Pons (tissue), 1 donor: ENCODE results near the gene HOXD1.

Experiments
- DNase-seq: peaks from one replicate; pipeline ENCODE4 v3.0.0-alpha.2; 2016; ENCODE audit warnings: low spot score

The HOXD1 gene

DNA sequence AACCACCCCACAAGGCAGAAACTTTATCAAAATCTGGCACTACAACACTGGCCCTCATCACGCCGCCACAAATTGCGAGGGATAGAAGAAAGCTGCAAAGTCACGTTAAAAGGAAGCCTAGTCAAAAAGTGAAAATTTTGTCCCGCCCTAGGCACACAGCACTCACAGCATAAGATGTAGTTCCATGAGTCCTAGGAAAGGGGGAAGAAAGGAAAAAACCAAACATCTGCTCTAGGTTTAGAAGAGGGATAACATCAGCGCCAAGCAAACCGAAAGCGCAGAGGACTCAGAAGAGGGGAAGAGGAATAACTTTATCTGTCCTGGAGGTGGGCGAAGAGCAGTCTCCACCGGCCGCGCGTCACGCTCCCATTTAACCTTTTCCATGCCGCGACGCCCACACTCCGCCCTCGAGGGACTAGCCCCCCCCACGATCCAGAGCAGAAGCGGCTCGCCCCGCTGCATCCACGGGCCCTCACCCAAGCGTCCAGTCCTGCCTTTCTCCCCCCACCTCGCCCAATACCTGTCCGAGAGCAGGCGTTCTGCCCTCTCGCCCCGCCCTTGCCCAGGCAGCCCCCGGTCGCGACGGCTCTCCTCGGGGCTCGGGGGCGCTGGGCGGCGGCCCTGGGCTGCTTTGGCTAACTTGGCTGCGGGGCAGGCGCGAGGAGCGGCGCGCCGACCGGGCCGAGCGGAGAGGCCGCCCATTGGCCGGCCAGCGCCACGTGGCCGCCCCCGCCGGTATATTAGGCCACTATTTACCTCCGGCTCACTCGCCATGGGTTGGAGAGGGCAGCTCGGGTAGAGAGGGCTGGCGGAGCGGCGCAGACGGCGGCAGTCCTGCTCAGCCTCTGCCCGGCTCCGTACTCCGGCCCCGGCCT lies at the start of gene HOXD1:
TSS of gene HOXD1 (plus strand) at position 770 of the 875 bp plus-strand sequence. CDS start 134 bp downstream, outside the sequence.
- DNase-seq, result peak; percentile 82

- no peak for DNase-seq
Observed at GRCh38 chr2:176138923-176139660, 49.4 kb upstream of the HOXD1 start.

DNA sequence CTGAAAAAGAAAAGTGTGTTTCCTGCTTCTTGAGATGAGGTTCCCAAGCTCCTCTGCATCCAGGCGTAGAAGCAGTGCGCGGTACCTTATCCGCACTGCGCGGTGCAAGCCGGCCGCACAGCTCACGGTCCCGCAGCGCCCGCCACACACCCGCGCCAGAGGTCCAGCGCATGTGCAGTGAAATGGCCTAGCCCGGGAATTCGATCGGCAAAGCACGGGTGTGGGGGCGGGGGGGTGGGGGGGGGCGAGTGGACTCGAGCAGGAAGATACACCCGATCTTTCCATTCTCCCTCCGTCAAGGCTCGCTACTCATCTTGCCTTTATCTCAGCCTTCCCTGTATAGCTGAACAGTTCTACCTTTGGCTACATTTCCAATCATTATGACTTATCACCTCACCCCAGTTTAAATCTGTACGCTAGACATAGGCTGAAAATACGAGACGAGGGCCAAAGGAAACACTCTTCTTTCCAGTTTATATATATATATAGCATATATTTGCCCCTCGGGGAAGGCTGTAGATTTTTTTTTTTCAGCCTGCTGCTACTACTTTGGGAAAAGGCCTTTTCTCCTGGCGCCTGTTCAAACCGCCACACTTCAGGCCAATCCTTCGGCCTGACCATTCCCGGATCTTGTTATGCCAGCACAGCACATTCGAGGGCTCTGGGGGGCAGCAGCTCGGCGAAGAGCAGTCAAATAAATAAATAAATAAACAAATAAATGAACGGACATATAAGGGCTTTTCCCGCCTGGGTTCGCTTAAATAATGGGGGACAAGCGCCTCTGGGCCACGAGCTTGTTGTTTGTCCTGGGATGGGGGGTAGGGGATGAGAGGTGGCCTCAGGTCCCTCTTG lies 48.6 kb upstream of the HOXD1 start:
- DNase-seq, result no peak

GRCh38 chr2:176140513-176141317 lies 47.8 kb upstream of the HOXD1 start:
- DNase-seq, result peak; percentile 73

DNA sequence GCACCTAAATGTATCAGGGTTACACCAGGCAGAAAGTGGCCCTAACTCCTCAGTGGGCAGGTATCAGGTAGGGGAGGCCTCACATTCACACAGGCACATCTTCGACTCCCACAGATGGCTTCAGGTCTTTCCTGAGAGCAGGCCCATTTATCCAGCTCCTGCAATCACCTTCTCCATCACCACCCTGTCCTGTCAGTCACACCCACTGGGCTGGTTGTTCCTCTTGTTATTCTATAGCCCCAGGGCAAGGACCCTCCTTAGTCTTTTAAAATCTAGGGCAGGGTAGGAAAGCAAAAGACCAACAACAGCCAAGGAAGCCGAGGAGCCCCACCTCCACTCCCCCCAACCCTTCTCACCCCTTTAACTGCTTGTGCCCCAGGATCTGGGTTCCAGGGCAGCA lies 46.2 kb upstream of the HOXD1 start:
- DNase-seq, result no peak

DNA sequence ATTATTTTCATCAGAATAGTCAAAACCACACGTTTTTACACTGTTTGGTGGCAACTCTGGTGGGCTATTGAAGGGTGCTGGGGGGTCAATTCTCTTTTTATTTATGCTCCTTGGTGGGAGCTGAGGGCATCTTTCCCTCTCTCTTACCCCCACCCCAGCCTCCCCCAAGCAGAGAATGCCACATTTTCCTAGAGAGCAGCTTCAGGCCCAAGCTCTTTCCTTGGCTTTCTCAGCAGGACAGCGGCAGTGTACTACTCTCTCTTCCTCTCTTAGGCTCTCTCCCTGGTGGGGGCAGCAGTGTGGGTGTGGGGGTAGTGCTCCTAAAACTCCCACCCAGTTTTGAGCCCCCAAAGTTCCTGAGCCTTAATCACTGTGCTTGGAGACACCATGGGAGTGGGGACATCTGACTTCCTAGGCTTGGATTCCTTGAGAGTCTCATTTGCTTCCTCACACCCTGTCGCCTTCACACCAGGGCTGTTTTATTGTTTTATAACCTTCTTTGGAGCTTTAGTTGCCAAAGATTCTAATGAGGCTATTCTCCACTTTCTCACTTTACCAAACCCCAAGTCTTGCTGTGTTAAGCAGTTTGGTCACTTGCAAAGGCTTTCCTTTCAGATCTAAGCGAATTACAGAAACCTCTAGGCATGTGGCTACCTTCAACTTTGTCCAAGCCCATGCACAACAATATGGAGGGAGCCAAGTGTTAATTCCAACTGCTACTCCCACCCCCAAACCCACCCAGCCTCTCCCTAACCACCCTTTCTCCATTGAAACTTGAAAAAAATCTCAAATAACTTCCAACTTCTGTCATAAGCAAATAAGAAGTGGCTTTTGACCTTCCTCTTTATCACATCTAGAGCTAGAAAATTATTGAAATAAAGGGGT lies 43.1 kb upstream of the HOXD1 start:
- no peak for DNase-seq

- DNase-seq, result no peak
Observed at GRCh38 chr2:176146101-176146500, 42.4 kb upstream of the HOXD1 start.

GRCh38 chr2:176146645-176147044 lies 41.8 kb upstream of the HOXD1 start:
- no peak for DNase-seq

DNA sequence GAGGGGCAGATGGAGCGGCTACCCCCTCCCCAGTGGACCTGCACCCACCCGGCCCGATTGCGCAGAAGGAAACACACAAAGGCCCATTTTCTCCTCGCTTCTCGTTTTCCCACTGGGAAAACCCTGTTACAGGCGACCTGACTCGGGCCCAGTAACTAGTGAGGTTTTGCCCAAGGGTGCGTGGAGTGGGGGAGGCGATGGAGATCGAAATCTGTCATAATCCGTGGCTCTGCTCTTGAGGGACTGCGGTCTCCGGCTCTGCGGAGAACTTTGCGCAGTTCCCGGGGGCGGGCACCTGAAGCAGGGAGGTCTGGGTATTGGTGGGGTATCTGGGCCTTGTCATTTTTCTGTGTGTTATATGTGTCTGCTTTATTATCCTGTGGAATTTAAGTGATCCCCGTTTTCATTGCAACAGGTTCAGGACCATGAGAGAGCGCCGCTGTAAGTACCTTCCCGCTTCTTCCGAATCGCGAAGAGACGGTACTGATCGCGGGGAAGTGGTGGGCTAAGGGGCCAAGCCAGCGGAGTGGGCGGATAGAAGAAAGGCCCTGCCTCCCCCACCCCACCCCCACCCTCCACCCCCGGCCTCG lies 41.2 kb upstream of the HOXD1 start:
- no peak for DNase-seq

DNA sequence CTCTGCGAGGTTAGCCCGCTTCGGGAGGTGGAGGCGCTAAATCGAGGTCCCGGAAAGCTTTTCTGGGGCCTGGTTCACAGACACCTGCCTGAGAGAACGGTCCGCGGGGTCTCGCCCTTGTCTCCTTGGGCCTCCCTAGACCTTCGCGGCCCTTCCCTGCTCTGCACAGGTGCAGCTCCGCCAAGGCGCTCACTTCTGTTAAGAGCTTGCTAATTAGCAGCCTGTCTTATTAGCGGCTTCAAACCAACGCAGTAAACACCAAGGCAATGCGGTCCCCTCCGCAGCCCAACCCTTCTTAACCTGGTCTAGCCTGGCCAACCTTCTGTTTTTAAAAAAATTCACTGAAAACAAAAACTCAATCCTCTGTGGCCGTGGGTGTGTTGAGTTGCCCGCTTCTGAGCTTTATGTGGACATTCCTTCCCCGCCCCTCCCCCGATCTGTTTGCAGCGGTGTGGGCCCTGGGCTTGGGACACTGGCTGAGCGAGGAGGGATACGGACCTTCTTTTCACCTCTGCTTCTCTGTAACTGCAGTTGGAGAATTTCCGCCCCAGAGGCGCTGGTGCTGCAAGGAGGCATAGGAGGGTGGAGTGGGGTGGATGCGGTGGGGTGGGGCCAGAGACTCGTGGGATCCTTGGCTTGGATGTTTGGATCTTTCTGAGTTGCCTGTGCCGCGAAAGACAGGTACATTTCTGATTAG lies 40.5 kb upstream of the HOXD1 start:
- DNase-seq, result no peak

DNA sequence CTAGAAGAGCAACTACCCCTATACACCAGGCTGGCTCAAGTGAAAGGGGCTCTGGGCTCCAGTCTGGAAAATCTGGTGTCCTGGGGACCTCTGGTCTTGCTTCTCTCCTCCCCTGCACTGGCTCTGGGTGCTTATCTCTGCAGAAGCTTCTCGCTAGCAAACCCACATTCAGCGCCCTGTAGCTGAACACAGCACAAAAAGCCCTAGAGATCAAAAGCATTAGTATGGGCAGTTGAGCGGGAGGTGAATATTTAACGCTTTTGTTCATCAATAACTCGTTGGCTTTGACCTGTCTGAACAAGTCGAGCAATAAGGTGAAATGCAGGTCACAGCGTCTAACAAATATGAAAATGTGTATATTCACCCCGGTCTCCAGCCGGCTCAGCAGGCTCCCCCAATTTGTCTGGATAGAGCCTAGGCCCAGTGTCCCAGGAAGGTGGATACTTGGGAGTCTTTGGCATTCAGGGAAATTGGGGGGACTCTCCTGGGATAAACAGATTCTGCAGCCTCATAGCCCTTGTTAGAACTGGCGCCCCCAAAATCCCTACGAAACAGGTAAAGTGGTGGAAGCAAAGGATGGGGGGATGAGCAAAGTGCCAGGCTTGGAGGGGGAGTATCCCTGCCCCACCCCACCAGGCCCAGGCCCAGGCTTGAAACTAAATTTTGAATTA lies 39.6 kb upstream of the HOXD1 start:
- no peak for DNase-seq

DNA sequence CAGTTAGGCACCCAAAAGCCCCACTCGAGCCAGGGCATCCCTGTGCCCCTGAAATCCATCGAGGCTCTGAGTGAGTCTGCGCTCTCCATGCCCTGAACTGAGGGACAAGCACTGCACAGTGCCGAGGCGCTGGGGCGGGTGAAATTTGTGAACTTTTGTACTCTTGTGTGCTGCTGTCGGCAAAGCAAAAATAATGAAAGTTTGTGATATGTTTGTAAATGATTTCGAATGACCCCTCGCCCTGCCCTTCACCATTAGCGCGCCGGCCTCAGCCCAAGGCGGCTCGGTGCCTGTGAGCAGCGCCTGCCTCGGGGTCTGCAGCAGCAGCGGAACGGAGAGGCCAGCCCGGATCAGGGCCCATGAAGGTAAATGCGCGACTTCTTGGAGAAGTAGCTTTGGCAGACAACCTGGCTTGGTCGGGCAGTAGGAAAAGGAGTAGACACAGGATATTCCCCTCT lies 39.0 kb upstream of the HOXD1 start:
- DNase-seq, result no peak

- no peak for DNase-seq
Observed at GRCh38 chr2:176149939-176150583, 38.4 kb upstream of the HOXD1 start.

DNA sequence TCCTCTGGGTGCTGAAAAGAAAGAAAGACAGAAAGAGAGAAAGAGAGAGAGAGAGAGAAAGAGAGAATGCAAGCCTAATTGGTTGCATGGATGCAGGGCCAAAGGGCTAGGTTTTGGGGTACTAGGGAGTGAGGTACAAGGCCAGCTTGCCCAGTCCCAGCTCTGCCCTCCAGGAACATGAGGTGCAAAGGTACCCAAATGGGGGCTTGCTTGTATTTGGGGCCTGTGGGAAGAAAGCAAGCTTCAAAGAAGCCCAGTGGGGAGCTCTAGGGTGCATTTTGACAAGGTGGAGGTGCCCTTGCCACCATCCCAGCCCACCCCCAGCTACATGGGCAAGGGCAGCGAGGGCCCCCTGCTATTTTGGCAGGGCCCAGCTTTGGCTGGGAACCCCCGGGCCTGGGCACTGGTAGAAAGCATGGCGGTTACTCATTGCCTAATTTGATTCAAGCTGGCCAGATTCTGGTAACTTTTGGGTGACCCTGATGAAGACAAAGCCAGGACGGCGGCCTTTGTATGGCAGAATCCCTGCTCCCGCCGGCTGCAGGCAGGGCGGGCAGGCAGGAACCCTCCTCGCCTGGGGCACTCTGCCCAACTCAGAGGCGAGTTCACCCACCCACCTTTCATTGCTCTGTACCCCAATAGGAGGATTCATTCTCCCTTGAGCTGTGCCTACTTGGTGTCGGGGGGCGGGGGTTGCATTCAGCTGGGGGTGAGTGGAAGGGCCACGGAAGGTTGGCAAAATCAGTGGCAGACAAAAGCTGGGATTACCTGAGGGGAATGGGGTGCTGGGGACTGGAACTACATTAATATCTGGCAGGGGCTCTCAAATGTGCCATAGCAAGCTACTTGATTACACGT lies 37.7 kb upstream of the HOXD1 start:
- DNase-seq, result no peak

GRCh38 chr2:176151442-176152287 lies 36.8 kb upstream of the HOXD1 start, which contains the start of gene HOXD4:
HOXD4 (plus strand) TSS chr2:176151550; CDS start chr2:176151634, 84 bp downstream.
- peak; percentile 54 for DNase-seq
